ELR (cell line): Measurements from ENCODE around the gene MBLAC1.
A peak's percentile ranks its signal among the peaks of the same experiment; 100 is the strongest.

Experiments used
- DNase-seq: peaks from one replicate; pipeline ENCODE4 v3.0.0-alpha.2; 2015; ENCODE audit warnings: low read depth

MBLAC1 gene

GRCh38 chr7:100153708-100154535, 27.2 kb downstream of the MBLAC1 start:
- no peak for DNase-seq

GRCh38 chr7:100154651-100155491, 28.1 kb downstream of the MBLAC1 start:
- no peak for DNase-seq

DNA sequence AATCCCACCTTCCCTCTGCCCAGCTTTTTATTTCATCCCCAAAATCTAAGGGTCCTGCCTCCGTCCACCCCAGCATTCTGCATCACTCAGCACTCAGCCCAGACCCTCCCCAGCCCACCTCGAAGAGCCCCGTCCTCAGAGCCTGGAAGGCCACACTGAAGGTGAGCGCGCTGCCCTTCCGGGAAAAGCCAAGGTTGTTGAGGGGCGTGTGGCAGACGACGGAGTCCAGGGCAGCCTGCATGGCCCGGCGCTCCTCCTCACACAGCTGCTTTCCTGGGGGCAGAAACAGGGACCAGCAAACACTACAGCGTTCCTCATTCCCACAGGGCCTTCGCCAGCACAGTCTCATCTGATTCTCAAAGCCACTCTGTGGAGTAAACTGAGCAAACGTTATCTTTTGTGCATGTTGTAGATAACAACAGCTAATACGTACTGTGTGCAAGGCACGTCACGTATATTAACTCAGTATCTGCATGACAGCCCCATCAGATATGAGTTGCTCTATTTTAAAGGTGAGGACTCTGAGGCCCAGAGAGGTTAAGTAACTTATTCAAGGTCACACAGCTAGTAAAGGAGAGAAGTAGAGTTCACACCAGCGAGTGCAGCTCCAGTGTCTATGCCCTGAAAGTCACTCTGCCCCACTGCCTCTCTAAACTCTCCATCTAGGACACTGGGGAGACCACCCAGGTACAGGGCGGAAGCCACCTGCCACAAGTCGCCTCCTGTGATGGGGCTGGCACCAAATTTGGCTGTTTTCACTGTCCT, 29.0 kb downstream of the MBLAC1 start:
- DNase-seq, result no peak

DNA sequence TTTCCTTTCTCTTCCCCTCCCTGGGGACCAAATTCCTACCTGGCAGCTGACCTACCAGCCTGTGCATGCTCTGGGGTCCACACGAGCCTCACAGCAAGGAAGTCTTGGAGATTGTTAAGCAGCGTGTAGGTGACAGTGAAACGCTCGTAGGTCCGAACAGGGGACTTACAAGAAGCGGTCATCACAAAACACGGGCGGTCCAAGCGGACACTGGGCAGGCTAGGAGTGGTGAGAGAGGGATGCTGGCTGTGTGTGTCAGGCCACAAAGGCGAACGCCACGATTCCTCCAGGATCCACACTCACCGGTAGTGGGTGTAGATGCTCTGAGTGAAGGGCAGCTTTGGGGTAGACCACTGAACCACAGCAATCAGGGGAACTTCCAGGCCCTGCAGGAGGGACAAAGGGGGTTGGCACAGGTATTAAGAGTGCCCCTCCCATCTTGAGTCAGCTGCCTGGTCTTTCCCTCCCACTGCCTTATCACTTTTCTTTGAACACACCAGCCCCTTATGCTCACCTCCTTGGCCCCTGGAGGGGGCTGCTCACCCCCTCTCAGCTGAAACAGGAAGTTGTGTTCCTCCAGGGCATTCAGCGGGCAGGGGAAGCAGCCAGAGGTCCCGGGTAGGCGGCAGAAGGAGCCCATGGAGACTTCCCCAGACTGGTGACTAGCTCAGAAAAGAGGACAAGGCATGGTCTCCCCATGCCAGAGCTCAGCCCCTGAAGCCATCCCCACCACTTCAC, 29.7 kb downstream of the MBLAC1 start:
- no peak for DNase-seq

DNA sequence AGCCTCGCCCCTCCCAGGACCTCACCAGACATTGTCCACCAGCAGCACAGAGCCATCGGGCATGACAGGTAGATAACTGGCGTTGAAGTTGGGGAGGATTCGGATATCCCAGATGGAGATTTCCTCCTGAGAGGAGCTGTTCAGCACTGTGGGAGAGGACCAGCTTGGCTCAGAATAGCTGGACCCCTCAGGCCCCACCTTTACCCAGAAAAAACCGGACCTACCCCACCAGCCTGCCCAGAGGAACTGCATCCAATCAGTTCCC, 30.2 kb downstream of the MBLAC1 start:
- no peak for DNase-seq

GRCh38 chr7:100157334-100158228, 30.8 kb downstream of the MBLAC1 start:
- peak; percentile 82 for DNase-seq

- peak; percentile 83 for DNase-seq
These were observed 31.7 kb downstream of the MBLAC1 start, which contains the start of gene TRAPPC14 for GRCh38 chr7:100158229-100159098. Gene TRAPPC14 (minus strand): TSS chr7:100158723. CDS start chr7:100158499, 224 bp downstream.

DNA sequence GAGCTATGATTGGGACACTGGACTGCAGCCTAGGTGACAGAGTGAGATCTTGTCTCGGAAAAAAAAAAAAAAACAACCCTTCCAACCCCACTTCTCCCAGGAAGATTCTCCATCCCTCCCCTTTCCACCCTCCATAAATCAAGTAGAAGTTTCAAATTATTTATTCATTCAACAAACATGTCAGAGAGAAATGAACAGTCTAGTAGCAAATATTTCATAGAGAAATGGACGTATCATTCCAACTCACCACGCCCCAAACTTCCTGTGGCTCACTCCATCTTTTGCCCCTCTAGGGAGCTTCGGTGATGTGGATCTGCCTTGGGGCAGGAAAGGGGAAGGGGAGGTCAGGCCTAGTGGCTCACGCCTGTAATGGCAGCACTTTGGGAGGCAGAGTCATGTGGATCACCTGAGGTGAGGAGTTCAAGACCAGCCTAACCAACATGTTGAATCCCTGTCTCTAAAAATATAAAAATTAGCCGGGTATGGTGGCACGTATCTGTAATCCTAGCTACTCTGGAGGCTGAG, 32.4 kb downstream of the MBLAC1 start:
- peak; percentile 45 for DNase-seq

DNA sequence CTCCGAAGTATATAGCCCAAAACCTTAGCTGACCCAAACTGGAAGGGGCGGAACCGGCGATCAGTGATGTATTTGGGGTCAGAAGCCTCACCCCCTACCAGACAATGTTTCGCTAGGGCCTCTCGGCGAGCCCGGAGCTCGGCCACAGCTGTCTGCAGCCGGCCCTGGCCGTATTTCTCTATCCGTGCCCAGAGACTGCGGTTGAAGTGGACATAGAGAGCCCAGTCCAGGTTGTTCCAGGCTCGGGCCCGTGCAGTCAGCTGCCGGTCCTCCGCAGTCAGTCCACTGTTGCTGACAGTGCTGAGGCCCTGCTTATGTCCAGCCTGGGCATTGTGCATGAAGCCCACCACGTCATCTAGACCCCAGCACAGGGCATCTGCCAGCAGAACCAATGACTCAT, 33.3 kb downstream of the MBLAC1 start:
- DNase-seq, result no peak

- DNase-seq, result peak; percentile 46
These were observed 36.3 kb downstream of the MBLAC1 start for GRCh38 chr7:100163006-100163531.

DNA sequence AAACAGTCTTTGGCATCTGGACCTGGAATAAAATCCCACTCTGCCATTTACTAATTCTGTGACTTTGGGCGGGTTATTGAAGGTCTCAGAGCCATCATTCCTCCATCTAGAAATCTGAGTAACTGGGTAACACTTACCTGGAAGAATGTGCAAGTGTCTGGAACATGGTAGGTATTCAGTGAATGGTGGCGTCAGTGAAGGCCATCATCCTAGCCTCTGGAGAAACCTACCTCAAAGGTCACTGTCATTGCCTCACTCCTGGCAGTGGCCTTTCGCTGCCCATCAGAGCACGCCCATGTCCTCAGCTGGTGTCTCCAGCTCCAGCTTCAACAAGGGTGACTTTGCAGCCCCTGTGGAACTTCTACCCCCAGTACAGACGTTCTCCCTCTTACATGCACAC, 37.1 kb downstream of the MBLAC1 start:
- DNase-seq, result no peak

- no peak for DNase-seq
These were observed 39.7 kb downstream of the MBLAC1 start for GRCh38 chr7:100166317-100166940.

DNA sequence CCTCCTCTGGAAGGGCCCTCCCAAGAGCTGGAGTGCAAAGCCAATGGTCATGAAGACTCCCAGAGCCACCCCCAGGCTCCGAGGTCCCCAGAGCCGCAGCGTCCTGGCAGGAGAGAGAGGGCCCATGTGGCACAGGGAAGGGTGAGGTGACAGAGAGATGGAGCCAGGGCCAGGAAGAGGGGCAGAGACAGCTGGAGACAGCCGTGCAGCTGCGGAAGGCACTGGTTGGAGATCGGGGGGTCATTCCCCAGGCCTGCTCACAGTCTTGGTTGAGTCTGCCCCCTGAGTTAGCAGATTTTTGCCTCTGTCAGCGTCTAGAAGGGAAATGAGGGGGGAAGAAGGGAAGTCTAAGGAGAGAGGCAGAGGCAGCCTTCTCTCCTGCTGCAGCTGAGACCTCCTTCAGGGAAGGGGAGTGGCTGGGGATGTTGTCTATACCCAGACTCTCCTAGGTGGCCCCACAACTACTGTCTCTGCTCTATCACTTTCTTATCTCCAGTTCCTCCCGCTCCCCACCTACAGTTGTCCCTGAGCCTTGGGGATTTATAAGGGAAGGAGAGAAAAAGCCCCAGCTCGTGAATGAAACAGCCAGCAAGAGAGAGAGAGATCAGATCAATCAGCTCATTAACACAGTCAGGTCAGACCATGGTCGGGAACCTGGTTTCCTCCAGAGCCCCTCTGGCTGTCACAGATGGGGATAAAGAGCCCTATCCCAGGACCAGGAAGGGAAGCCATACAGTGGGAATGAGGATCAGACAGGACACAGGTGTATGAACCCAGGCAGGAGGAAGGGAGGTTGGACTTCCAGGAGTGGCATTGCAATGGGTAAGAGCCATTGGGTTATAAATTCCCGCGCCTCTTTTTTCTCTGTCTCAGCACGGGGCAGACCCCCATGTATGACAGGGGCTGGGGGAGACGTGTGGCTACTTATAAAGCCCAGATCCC, 40.5 kb downstream of the MBLAC1 start:
- DNase-seq, result no peak

DNA sequence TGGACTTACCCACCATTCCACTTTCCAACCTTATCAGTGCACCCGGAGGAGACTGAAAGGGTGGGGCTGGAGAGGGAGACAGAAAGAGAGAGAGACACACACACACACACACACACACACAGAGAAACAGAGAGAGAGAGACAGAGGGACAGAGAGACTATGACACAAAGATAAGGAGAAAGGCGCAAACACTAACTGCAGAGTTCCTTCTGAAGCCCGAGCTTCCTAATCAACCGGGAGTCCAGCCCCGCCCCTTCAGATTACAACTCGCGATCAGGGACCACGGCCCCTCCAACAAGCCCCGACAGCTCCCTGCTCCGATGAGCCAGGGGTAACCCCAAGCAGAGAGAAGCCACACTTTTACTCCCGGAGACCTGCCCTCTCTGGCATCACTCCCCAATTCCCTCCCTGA, 41.2 kb downstream of the MBLAC1 start:
- no peak for DNase-seq

DNA sequence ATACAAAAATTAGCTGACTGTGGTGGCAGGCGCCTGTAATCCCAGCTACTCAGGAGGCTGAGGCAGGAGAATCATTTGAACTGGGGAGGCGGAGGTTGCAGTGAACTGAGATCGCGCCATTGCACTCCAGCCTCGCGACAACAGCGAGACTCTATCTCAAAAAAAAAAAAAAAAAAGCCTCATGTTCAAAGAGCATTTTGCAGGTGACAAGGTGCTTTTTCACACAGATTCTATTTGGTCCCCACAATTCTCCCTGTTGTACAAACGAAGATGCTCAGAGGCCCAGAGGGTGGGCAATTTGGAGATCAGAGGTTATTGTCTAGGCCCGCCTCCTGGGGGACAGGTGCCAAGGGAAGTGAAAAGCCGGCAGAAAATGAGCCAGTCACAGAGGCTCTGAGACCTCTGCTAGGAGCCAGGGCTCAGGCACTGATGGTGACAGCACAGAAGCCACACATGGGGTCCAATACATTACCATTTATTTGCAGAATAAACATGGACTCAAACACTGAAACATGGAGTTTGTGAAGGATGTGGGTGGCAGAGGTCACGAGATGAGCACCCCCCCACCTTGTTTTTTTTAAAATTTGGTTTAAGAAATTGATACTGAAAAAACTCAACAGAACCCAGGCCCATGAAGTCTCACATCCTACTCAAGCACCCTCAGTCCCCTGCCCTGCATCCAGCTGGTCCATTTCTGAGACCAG, 42.5 kb downstream of the MBLAC1 start:
- no peak for DNase-seq

- no peak for DNase-seq
These were observed 43.5 kb downstream of the MBLAC1 start for GRCh38 chr7:100170101-100170897.
